Omental fat pad (tissue), 4 donors: ENCODE results near the gene LHX4. TPM values are rescaled to one million over a fixed set of nuclear protein-coding genes. Genes with fewer than 3 reads are reported as not detected.

Experiments
- ATAC-seq: fragments of 150-250 bp; one replicate; pipeline ENCODE4 v1.9.1; 2016; ENCODE audit warnings: mild to moderate bottlenecking, moderate library complexity; ENCODE audit not compliant: low FRiP score
- DNase-seq: peaks from one replicate; pipeline ENCODE4 v3.0.0-alpha.2; 2019; ENCODE audit warnings: low spot score
- total RNA-seq, 4 donors: library from RNA; depleted of rRNA; stranded (reverse); fragments of >200 nt; gene quantifications; one replicate each; pipeline ENCODE4 v1.1.0, GENCODE V29; 2016
- TF ChIP-seq, protein P1 (sequence below), 3 donors: fragments of 450-650 bp; IDR thresholded peaks; one replicate each; pipeline ENCODE4 v1.5.1; 2016 to 2017; ENCODE audit warnings: antibody characterized with exemption in 3 of 3, mild to moderate bottlenecking in 3 of 3, moderate library complexity in 2 of 3

LHX4 gene
- total RNA-seq, 4 donors from 2014 or later, result 0.16 to 0.28 TPM; not detected in 2

- DNase-seq (no peak), ATAC-seq (no peak)
- TF ChIP-seq, protein P1, sequence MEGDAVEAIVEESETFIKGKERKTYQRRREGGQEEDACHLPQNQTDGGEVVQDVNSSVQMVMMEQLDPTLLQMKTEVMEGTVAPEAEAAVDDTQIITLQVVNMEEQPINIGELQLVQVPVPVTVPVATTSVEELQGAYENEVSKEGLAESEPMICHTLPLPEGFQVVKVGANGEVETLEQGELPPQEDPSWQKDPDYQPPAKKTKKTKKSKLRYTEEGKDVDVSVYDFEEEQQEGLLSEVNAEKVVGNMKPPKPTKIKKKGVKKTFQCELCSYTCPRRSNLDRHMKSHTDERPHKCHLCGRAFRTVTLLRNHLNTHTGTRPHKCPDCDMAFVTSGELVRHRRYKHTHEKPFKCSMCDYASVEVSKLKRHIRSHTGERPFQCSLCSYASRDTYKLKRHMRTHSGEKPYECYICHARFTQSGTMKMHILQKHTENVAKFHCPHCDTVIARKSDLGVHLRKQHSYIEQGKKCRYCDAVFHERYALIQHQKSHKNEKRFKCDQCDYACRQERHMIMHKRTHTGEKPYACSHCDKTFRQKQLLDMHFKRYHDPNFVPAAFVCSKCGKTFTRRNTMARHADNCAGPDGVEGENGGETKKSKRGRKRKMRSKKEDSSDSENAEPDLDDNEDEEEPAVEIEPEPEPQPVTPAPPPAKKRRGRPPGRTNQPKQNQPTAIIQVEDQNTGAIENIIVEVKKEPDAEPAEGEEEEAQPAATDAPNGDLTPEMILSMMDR (IDR thresholded peaks at IDR 0.05), result no peak
These were observed 58.1 kb downstream of the LHX4 start for GRCh38 chr1:180287988-180288705.

GRCh38 chr1:180288940-180289339 is 58.9 kb downstream of the LHX4 start:
- TF ChIP-seq, protein P1 (IDR thresholded peaks at IDR 0.05), result no peak
- DNase-seq (no peak), ATAC-seq (no peak)

DNA sequence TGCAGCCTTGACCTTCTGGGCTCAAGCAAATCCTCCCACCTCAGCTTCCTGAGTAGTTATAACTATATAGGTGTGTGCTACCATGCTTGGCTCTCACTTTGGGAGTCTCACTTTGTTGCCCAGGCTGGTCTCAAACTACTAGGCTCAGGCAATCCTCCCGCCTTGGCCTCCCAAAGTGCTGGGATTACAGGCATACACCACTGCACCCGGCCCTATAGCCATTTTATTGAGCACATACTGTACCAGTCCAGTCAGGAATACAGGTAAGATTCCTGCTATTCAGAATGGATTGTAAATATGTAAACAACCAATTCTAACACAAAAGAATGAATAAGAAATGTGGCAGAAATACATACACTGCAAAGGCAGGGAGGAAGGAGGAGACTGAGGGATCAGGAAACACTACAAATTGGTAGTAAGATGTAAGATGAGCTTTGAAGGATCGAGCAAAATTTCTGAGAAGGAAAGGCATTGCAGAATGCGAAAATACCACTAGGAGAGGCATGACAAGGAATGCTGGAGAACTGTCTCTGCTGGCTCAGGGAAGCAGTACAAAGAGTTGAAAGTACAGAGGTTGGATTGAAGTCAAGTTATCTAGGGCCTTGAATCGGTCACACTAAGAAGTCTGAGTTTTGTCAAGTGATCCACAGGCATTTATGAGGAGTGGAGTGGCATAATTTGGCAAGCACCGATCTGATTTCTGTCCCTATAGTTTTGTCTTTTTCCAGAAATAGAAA is 60.4 kb downstream of the LHX4 start:
- ATAC-seq (no peak), DNase-seq (no peak)
- TF ChIP-seq, protein P1 (IDR thresholded peaks at IDR 0.05), result no peak

DNA sequence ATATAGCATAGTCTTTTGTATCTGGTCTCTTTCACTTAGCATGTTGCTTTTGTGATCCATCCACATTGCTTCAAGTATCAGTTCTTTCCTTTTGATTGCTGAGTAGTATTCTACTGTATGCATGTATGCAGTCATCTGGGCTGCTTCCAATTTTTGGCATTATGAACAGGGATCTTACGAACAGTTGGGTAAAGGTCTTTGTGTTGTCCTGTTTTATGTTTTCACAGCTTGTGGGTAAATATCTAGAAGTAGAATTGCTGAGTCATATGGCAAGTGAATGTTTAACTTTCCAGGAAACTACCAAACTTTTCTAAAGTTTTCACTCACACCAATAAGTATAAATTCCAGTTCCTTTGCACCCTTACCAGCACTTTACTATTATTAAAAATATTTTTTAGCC is 60.9 kb downstream of the LHX4 start:
- DNase-seq (no peak), ATAC-seq (no peak)
- TF ChIP-seq, protein P1 (IDR thresholded peaks at IDR 0.05), result no peak

DNA sequence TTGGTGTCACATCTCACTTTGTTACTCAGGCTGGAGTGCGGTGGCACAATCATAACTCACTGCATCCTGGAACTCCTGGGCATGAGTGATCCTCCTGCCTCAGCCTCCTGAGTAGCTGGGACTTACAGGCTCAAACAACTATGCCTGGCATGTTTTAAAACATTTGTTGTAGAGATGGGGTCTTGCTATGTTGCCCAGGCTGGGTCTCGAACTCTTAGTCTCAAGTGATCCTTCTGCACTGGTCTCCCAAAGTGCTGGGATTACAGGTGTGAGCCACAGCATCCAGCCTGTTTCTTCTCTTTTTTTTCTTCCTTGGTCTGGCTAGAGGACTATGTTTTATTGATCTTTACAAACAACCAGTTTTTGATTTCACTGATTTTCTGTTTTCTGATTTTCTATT is 64.6 kb downstream of the LHX4 start:
- DNase-seq, result no peak
- no peak for ATAC-seq
- TF ChIP-seq, protein P1 (IDR thresholded peaks at IDR 0.05), result no peak

GRCh38 chr1:180295999-180296398 is 65.9 kb downstream of the LHX4 start:
- TF ChIP-seq, protein P1 (IDR thresholded peaks at IDR 0.05), result no peak
- ATAC-seq (no peak), DNase-seq (no peak)
